SIG-M5 treated with dmso at 0.1 percent for 504 hours (cell line): ENCODE results near the gene PALMD.

ENCODE experiments used
- DNase-seq: peaks from one replicate; lab custom pipeline; 2025; ENCODE audit not compliant: unreplicated experiment; lab: John Stamatoyannopoulos, UW

Gene PALMD

DNA sequence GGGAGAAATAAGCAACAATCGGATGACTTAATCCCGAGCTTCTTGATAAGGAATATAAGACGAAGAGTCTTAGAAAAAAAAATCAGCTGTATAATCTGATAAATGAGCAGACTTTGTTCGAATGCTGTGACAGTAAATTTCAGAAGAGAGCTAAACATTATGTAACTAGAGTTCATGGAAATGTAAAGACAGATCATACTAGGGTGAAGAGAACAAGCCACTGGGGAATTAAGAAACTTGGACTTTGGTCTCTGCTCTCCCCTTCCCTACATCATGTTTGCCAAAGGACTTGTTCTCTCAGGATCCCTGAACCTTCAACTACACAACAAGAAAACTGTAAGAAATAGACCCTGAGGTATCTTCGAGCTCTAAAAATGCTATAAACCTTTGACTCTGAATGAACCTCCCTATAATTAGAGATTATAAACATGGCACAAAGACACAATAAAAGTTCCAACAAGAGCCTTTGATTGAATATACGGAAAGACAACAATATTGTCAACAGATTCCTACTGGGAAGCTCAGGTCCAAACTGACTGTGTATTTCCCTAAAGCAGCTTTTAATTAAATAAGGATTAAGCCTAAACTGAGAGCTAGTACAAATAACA is 93.0 kb downstream of the PALMD start:
- DNase-seq = no peak

- no peak for DNase-seq
Measured at GRCh38 chr1:99740141-99740540, 94.2 kb downstream of the PALMD start.
